Neural progenitor cell (in vitro differentiated cells): ENCODE results near the gene EVC.
"Not testable (repeated sequence)": the region's sequence is repeated elsewhere in the genome, so short reads cannot be mapped to it uniquely, and the experiment has no call there.

ENCODE experiments used
- CTCF ChIP-seq: fragments of 200-600 bp; sonication (generic); IDR thresholded peaks from 2 replicates; pipeline ENCODE4 v1.5.1; 2017; ENCODE audit warnings: antibody characterized with exemption, mild to moderate bottlenecking
- EZH2 ChIP-seq: fragments of 200-600 bp; sonication (generic); IDR thresholded peaks from 2 replicates; pipeline ENCODE4 v1.6.1; 2017; ENCODE audit warnings: antibody characterized with exemption, mild to moderate bottlenecking, moderate library complexity
- EZH2phosphoT487 ChIP-seq: fragments of 200-600 bp; sonication (generic); IDR thresholded peaks from 2 replicates; pipeline ENCODE4 v1.6.1; 2017; ENCODE audit warnings: antibody characterized with exemption

GRCh38 chr4:5728412-5728811 lies 17.4 kb downstream of the EVC start:
- not testable (repeated sequence) for TF ChIP-seq CTCF, EZH2, EZH2phosphoT487
